ENCODE results near the gene RILPL2. TPM values are rescaled to one million over a fixed set of nuclear protein-coding genes. Genes with fewer than 3 reads are reported as not detected.
"Not testable (repeated sequence)": the region's sequence is repeated elsewhere in the genome, so short reads cannot be mapped to it uniquely, and the experiment has no call there.

The RILPL2 gene
- total RNA-seq, 1 donor from 2014 or later, result 15.1 TPM

- intact Hi-C loops (cut with DNase I), result no loop called here
- ATAC-seq (no peak), DNase-seq (no peak)
- peak overlapping the region; percentile 94 for H3K4me3 ChIP-seq
- TF ChIP-seq CTCF (IDR thresholded peaks at IDR 0.05), result no peak
- peak overlapping the region; percentile 94 for H3K27ac ChIP-seq
- H3K27me3 ChIP-seq, result no peaks in the 10 kb centered on the region
- no peaks in the 10 kb centered on the region for H3K9me3 ChIP-seq
- H3K4me1 ChIP-seq, result peaks cover 46% of the 10 kb centered on the region
- peaks cover 10% of the 10 kb centered on the region for H3K36me3 ChIP-seq
These were observed 858 bp downstream of the RILPL2 start for GRCh38 chr12:123435636-123436016.

GRCh38 chr12:123433615-123434014 is 2.9 kb downstream of the RILPL2 start:
- Histone ChIP-seq H3K4me3 (peak overlapping the region; percentile 94), H3K27ac (peak overlapping the region; percentile 76), H3K36me3 (peaks cover 30% of the 10 kb centered on the region), H3K27me3 (no peaks in the 10 kb centered on the region), H3K9me3 (no peaks in the 10 kb centered on the region), H3K4me1 (peaks cover 46% of the 10 kb centered on the region)
- DNase-seq (no peak), ATAC-seq (no peak)
- intact Hi-C loops (cut with DNase I), result no loop called here
- TF ChIP-seq CTCF (IDR thresholded peaks at IDR 0.05), result no peak

- H3K27me3 ChIP-seq; H3K9me3 ChIP-seq; intact Hi-C loops (cut with DNase I): not testable (repeated sequence)
- ATAC-seq (peak; percentile 51), DNase-seq (peak; percentile 71)
- peak overlapping the region; percentile 94 for H3K4me3 ChIP-seq
- peak overlapping the region; percentile 76 for H3K27ac ChIP-seq
- peaks cover 45% of the 10 kb centered on the region for H3K4me1 ChIP-seq
- peaks cover 38% of the 10 kb centered on the region for H3K36me3 ChIP-seq
These were observed 4.3 kb downstream of the RILPL2 start for GRCh38 chr12:123431951-123432817.

- H3K9me3 ChIP-seq; H3K4me3 ChIP-seq; DNase-seq; ATAC-seq; H3K27ac ChIP-seq; intact Hi-C loops (cut with DNase I); H3K27me3 ChIP-seq: not testable (repeated sequence)
- H3K36me3 ChIP-seq, result peaks cover 44% of the 10 kb centered on the region
- H3K4me1 ChIP-seq, result peaks cover 23% of the 10 kb centered on the region
These were observed 7.4 kb downstream of the RILPL2 start for GRCh38 chr12:123429101-123429500.

- Histone ChIP-seq H3K27me3 (no peaks in the 10 kb centered on the region), H3K27ac (no peak overlapping the region), H3K36me3 (peaks cover 49% of the 10 kb centered on the region), H3K4me1 (peaks cover 18% of the 10 kb centered on the region), H3K9me3 (no peaks in the 10 kb centered on the region), H3K4me3 (no peak overlapping the region)
- DNase-seq (no peak), ATAC-seq (no peak)
- intact Hi-C loops (cut with DNase I), result no loop called here
- TF ChIP-seq CTCF (IDR thresholded peaks at IDR 0.05), result no peak
These were observed 7.9 kb downstream of the RILPL2 start for GRCh38 chr12:123428591-123428990.

GRCh38 chr12:123427036-123427769 is 9.3 kb downstream of the RILPL2 start:
- H3K4me3 ChIP-seq, result no peak overlapping the region
- H3K36me3 ChIP-seq, result peaks cover 63% of the 10 kb centered on the region
- TF ChIP-seq CTCF (IDR thresholded peaks at IDR 0.05), result no peak
- H3K9me3 ChIP-seq, result no peaks in the 10 kb centered on the region
- no peaks in the 10 kb centered on the region for H3K27me3 ChIP-seq
- intact Hi-C loops (cut with DNase I), result no loop called here
- DNase-seq (no peak), ATAC-seq (no peak)
- H3K27ac ChIP-seq, result no peak overlapping the region
- H3K4me1 ChIP-seq, result peaks cover 9% of the 10 kb centered on the region
